HG03039 (cell line): ENCODE data around the gene CES1.
"Not testable (repeated sequence)": the region's sequence is repeated elsewhere in the genome, so short reads cannot be mapped to it uniquely, and the experiment has no call there.

ENCODE experiments used
- ATAC-seq: cut with Tn5 transposase; IDR thresholded peaks from one replicate; pipeline ENCODE4 v1.9.1; 2021; ENCODE audit warnings: mild to moderate bottlenecking, moderate library complexity; ENCODE audit not compliant: unreplicated experiment

Gene CES1

GRCh38 chr16:55832773-55833691 lies at the start of gene CES1:
Gene CES1 (minus strand): TSS chr16:55833096. CDS start chr16:55833055, 41 bp downstream.
- ATAC-seq: no peak

- ATAC-seq: no peak
Observed at GRCh38 chr16:55876854-55877253, 44.0 kb upstream of the CES1 start.

- no peak for ATAC-seq
Observed at GRCh38 chr16:55875273-55875672, 42.4 kb upstream of the CES1 start, which contains the start of gene CES5A. Gene CES5A (minus strand): TSS chr16:55875373. CDS start chr16:55875221, 152 bp downstream.

- ATAC-seq: no peak
Observed at GRCh38 chr16:55873122-55873521, 40.2 kb upstream of the CES1 start.

GRCh38 chr16:55872130-55872529 lies 39.2 kb upstream of the CES1 start:
- ATAC-seq: no peak

- ATAC-seq: no peak
Observed at GRCh38 chr16:55871411-55872038, 38.6 kb upstream of the CES1 start.

GRCh38 chr16:55868980-55869379 lies 36.1 kb upstream of the CES1 start:
- no peak for ATAC-seq

- ATAC-seq: no peak
Observed at GRCh38 chr16:55868137-55868536, 35.2 kb upstream of the CES1 start.

GRCh38 chr16:55861288-55861687 lies 28.4 kb upstream of the CES1 start:
- ATAC-seq: no peak

- not testable (repeated sequence) for ATAC-seq
Observed at GRCh38 chr16:55857650-55858049, 24.8 kb upstream of the CES1 start.

GRCh38 chr16:55856950-55857349 lies 24.1 kb upstream of the CES1 start:
- ATAC-seq: no peak

GRCh38 chr16:55853114-55853513 lies 20.2 kb upstream of the CES1 start:
- ATAC-seq: no peak

- ATAC-seq: no peak
Observed at GRCh38 chr16:55849536-55849935, 16.6 kb upstream of the CES1 start.

GRCh38 chr16:55846598-55847346 lies 13.9 kb upstream of the CES1 start:
- ATAC-seq: no peak

- no peak for ATAC-seq
Observed at GRCh38 chr16:55843105-55843395, 10.2 kb upstream of the CES1 start.

GRCh38 chr16:55842369-55843104 lies 9.6 kb upstream of the CES1 start:
- no peak for ATAC-seq

- ATAC-seq: no peak
Observed at GRCh38 chr16:55839115-55839514, 6.2 kb upstream of the CES1 start.

GRCh38 chr16:55836158-55836611 lies 3.3 kb upstream of the CES1 start:
- ATAC-seq: no peak

GRCh38 chr16:55835581-55835980 lies 2.7 kb upstream of the CES1 start:
- ATAC-seq: no peak

GRCh38 chr16:55835173-55835572 lies 2.3 kb upstream of the CES1 start:
- not testable (repeated sequence) for ATAC-seq

GRCh38 chr16:55834049-55834448 lies 1.2 kb upstream of the CES1 start:
- ATAC-seq: peak; percentile 71
